GM13976 (cell line): ENCODE results near the gene CEP192.

Experiments used
- DNase-seq: peaks from one replicate; pipeline ENCODE4 v3.0.0; 2012; ENCODE audit warnings: low spot score
- in situ Hi-C: fragments of 300-500 bp; cut with MboI; formaldehyde crosslinking; loops from one replicate; pipeline ENCODE4 v1.12.0; 2022; ENCODE audit warnings: low sequenced_read_pairs, mixed read lengths, inconsistent platforms; ENCODE audit not compliant: unreplicated experiment
- TF ChIP-seq, protein P1 (sequence below): IDR thresholded peaks from 2 replicates; pipeline ENCODE4 v1.5.1; 2012; ENCODE audit warnings: borderline replicate concordance, mild to moderate bottlenecking; ENCODE audit not compliant: insufficient read depth; ENCODE audit errors: extremely low read depth, missing control alignments, control extremely low read depth

The CEP192 gene

DNA sequence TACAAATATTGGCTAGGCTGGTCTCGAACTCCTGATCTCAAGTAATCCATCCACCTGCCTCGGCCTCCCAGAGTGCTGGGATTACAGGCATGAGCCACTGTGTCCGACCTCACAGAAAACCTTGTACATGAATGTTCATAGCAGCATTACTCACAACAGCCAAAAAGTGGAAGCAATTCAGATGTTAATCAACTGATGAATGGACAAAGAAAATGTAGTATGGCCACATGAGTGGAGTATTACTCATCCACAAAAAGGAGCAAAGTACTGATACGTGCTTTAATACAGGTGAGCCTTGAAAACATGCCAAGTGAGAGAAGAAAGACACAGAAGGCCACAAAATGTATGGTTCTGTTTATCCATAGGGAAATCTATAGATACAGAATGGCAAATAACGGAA, 20.6 kb downstream of the CEP192 start:
- DNase-seq = no peak
- TF ChIP-seq, protein P1, sequence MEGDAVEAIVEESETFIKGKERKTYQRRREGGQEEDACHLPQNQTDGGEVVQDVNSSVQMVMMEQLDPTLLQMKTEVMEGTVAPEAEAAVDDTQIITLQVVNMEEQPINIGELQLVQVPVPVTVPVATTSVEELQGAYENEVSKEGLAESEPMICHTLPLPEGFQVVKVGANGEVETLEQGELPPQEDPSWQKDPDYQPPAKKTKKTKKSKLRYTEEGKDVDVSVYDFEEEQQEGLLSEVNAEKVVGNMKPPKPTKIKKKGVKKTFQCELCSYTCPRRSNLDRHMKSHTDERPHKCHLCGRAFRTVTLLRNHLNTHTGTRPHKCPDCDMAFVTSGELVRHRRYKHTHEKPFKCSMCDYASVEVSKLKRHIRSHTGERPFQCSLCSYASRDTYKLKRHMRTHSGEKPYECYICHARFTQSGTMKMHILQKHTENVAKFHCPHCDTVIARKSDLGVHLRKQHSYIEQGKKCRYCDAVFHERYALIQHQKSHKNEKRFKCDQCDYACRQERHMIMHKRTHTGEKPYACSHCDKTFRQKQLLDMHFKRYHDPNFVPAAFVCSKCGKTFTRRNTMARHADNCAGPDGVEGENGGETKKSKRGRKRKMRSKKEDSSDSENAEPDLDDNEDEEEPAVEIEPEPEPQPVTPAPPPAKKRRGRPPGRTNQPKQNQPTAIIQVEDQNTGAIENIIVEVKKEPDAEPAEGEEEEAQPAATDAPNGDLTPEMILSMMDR = no peak
- in situ Hi-C loops = no loop called here

DNA sequence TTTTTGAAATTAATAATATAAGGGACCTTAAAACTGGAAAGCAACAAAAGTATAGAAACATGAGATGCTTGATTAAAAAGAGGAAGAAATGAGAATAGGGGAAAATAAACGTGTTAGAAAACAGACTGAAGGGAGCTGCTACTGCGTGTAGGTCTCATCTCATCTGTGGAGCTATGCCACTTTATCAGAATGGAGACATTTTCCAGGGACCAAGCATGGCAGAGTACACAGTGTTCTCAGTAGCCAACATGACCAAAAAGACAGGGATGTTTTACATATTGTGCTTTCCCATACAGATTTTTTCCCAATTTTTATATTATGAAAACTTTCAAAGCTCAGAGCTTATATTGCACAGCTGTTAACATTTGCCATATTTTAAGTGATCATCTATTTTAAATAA, 23.1 kb downstream of the CEP192 start:
- TF ChIP-seq, protein P1 = no peak
- no peak for DNase-seq
- in situ Hi-C loops = no loop called here

DNA sequence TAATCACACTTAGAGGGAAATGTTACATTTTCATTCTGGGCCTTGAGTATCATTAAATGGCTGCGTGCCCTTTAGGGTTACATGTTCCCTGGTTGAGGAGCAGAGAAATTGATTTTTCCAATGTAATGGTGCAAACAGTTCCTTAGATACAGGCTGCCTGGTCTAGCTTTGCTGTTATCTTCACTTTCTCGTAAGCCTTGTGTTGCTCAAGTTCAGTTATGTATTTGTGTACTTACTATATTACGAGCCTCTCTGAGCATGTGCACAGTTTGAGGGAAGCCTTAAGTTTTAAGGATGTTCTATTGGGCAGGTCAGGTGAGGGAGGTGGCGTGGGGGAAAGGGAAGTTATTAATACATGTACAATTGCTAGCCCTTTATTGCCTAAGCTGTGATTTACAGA, 23.7 kb downstream of the CEP192 start:
- DNase-seq = no peak
- TF ChIP-seq, protein P1 = no peak
- in situ Hi-C loops = no loop called here

DNA sequence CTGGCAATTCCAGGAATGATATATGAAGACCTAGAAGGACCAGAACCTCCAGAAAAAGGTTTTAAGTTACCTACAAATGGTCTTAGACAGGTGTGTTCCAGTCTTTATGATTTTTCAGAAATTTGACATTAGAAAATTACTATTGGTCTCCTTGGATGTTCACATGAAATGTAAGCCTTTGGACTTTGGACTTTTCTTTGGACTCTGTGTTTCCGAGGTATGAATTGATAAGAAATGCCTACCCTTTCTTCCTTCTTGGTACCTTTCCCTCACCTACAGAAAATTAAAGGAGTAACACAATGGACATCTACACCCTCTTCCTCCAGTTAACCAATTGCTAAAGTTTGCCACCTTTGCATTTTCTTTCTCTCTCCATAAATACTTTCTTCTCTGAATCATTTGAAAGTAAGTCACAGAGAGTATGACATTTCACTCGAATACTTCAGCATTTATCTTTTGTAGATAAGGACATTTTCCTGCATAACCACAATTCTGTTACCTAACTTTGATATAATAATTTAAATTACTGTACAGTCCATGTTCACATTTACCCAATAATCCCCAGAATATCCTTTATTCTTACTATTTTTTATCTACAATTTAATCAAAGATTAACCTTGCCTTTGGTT, 26.2 kb downstream of the CEP192 start:
- in situ Hi-C loops = no loop called here
- DNase-seq = no peak
- TF ChIP-seq, protein P1 = no peak

DNA sequence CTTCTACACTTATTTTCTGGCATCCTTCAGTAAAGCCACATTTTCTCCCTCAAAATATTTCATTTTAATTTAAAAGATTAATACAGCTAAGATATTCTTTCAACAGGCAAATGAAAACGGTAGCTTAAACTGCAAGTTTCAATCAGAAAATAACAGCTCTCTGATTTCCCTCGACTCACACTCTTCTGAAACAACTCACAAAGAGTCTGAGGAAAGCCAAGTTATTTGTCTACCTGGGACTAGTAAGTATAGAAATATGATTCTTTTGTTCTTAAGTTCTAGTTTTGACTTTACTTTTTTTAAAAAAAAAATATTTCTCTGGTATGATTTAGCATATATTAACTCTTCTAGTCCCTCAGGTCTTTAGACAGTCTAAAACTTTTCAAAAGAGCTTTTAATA, 27.2 kb downstream of the CEP192 start:
- TF ChIP-seq, protein P1 = no peak
- in situ Hi-C loops = no loop called here
- no peak for DNase-seq

DNA sequence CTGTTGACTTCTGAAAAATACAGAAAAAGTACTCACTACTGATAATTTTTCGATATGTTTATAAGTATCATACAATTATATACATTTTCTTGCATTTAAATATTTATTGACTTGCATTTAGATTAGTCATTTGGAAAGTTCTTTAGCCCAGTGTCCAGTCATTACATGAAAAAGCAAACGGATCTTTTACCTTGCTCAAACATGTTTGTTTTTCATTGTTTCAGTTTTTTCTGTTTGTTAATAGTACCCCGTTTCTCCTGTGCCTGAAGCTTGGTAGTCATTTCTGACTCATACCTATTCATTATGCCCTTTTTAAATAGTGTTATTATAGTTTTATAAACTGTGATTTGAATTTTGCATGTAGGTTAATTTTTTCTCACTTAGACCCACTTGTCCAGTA, 28.1 kb downstream of the CEP192 start:
- DNase-seq = no peak
- TF ChIP-seq, protein P1 = no peak
- in situ Hi-C loops = no loop called here
